Measurements from ENCODE around the gene CCDC88C. TPM values are rescaled to one million over a fixed set of nuclear protein-coding genes. Genes with fewer than 3 reads are reported as not detected.

The CCDC88C gene
- total RNA-seq, 1 donor, result 174 TPM

DNA sequence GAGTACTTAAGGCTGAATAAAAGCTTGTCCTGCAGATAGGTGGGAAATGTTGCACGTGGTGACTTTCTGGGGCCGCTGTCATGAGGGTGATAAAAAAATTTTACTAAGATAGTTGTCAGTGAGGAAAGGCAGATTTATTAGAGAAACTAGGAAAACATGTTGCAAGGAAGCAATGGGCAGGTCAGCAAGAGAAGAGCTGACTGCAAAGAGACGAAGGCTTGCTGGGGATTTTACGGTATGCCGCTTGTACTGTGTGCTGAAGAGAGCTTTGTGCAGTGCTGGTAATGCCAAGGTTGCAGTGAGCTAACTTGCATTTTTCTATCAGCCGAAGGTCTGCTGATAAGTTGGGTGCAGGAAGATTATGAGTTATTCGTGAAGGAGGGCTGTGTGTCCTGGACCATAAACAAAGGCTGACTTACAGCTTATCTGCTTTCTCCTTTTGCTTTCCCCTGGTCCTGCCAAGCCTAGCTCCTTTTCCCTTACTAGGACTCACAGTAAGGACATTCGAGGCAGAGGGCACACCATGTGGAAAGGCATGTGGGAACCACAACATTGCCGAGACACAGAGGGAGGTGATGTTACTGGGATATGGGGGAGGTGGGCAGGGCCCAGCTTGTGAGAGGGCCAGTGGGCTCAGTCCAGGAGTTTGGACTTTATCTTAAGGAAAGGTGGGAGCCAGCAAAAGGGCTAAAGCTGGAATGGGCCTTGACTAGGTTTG, 7.4 kb upstream of the CCDC88C start:
- peaks cover 36% of the 10 kb centered on the region for H3K4me1 ChIP-seq (ENCODE audit: insufficient read depth, low read length)
- no peaks in the 10 kb centered on the region for H3K27me3 ChIP-seq (ENCODE audit: insufficient read depth, low read length)
- no peak overlapping the region for H3K4me3 ChIP-seq (ENCODE audit: low read length)
- no peaks in the 10 kb centered on the region for H3K9me3 ChIP-seq (ENCODE audit: low read depth, low read length)

DNA sequence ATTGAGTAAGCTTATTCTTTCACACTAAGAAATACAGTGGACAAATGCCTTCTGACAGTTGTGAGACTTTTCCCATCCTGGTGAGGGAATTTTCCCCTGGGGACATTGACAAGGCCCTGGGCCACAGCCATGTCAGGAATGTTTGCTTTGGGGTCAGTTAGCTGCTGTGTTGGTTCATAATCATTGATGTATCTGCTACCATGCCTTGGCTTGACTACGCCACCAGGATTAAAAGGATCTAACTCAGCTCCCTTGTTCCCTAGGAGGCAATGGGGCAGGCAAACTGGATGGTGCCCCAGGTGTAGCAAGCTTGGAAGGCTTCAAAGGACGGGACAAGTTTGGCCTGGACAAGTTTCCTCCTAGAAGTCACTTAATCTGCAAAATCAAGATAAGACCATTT, 3.1 kb upstream of the CCDC88C start:
- Histone ChIP-seq H3K27me3 (ENCODE audit: insufficient read depth, low read length) (no peaks in the 10 kb centered on the region), H3K9me3 (ENCODE audit: low read depth, low read length) (no peaks in the 10 kb centered on the region), H3K4me1 (ENCODE audit: insufficient read depth, low read length) (peaks cover 52% of the 10 kb centered on the region), H3K4me3 (ENCODE audit: low read length) (no peak overlapping the region)

DNA sequence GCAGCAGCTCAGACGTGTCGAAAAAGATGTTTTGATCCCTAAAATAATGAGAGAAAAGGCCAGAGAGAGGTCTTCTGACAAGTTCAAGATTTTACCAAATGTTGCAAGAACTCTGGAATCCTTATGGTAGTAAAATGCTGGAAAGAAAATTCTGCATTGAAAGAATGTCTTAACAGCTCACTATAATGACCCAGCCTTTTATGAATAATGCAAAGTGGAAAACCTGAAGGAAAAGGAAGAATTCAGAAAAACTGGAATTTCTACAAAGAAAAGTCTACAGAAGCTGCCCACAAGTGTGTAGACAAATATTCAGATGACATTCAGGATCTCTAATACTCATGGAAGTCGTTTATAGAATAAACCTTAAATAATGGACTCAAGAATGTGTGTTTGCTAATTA, 1.8 kb upstream of the CCDC88C start:
- Histone ChIP-seq H3K27me3 (ENCODE audit: insufficient read depth, low read length) (no peaks in the 10 kb centered on the region), H3K4me3 (ENCODE audit: low read length) (no peak overlapping the region), H3K9me3 (ENCODE audit: low read depth, low read length) (no peaks in the 10 kb centered on the region), H3K4me1 (ENCODE audit: insufficient read depth, low read length) (peaks cover 55% of the 10 kb centered on the region)

- Histone ChIP-seq H3K27me3 (ENCODE audit: insufficient read depth, low read length) (no peaks in the 10 kb centered on the region), H3K4me3 (ENCODE audit: low read length) (peak overlapping the region; percentile 95), H3K4me1 (ENCODE audit: insufficient read depth, low read length) (peaks cover 60% of the 10 kb centered on the region), H3K9me3 (ENCODE audit: low read depth, low read length) (no peaks in the 10 kb centered on the region)
These were observed 1.4 kb upstream of the CCDC88C start for GRCh38 chr14:91419044-91419397.

- Histone ChIP-seq H3K4me1 (ENCODE audit: insufficient read depth, low read length) (peaks cover 65% of the 10 kb centered on the region), H3K9me3 (ENCODE audit: low read depth, low read length) (no peaks in the 10 kb centered on the region), H3K4me3 (ENCODE audit: low read length) (peak overlapping the region; percentile 95), H3K27me3 (ENCODE audit: insufficient read depth, low read length) (no peaks in the 10 kb centered on the region)
These were observed 895 bp upstream of the CCDC88C start for GRCh38 chr14:91418387-91419043.

GRCh38 chr14:91417983-91418386, 365 bp upstream of the CCDC88C start:
- peaks cover 70% of the 10 kb centered on the region for H3K4me1 ChIP-seq (ENCODE audit: insufficient read depth, low read length)
- H3K9me3 ChIP-seq (ENCODE audit: low read depth, low read length), result no peaks in the 10 kb centered on the region
- no peaks in the 10 kb centered on the region for H3K27me3 ChIP-seq (ENCODE audit: insufficient read depth, low read length)
- H3K4me3 ChIP-seq (ENCODE audit: low read length), result peak overlapping the region; percentile 95

DNA sequence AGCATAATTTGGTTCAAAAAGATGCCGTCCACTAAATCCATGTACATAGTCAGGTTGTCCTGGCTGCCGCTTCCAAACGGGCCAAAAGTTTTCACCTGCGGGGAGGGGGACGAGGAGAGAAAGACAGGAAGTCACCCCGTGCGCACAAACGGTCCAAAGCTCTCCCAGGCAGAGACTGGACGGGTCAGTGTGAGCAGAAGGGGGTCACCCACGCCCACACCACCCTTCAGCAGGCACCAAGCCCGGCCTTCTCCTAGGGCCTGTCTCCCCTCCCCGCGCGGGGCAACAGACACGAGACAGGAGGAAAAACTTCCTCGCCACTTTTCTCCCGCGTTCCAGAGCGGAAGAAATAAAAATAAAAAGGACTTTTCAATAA, 888 bp downstream of the CCDC88C start:
- H3K27me3 ChIP-seq (ENCODE audit: insufficient read depth, low read length), result no peaks in the 10 kb centered on the region
- no peaks in the 10 kb centered on the region for H3K9me3 ChIP-seq (ENCODE audit: low read depth, low read length)
- peak overlapping the region; percentile 95 for H3K4me3 ChIP-seq (ENCODE audit: low read length)
- H3K4me1 ChIP-seq (ENCODE audit: insufficient read depth, low read length), result peaks cover 78% of the 10 kb centered on the region

DNA sequence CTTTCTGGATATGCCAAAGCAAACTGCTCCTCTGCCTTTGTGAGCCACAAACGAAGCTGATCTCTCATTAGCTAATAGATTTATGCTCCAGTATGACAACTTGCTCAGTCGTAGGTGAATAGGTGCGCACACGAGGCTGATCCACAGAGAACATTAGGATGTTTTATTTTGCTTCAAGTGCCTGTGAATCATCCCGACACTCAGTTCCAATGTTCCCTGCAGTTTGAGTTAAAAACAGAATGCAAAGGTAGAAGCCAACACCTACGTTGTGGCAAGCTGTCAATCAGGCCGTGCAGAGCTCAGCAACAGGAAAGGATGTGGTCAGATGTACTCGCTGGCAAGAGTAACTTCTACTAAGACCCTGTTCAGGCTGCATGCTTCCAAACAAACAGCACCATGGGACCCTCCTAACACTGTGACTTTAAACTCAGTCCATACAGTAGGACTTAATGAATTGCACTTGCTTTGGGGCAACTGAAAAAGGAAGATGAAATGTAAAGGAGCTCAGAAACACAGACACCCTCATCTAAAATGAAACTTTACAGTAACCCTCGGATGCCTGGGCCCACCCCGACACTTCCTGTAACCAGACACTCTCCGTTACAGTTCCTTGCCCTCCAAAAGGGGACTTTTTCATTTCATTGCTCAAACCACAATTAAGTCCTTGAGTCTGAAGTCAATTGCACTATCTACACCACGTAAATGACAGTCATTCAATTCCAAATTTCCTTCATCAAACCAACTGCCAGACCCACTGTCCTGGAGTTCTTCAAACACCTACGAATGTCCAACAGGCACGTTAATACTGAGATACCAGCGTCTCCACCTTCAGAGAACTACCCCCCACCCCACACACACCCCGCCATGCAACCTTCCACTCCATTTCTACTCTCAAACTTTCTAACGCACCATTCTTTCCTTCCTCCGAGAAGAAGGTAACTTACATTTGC, 1.6 kb downstream of the CCDC88C start:
- no peaks in the 10 kb centered on the region for H3K27me3 ChIP-seq (ENCODE audit: insufficient read depth, low read length)
- peak overlapping the region; percentile 95 for H3K4me3 ChIP-seq (ENCODE audit: low read length)
- H3K9me3 ChIP-seq (ENCODE audit: low read depth, low read length), result no peaks in the 10 kb centered on the region
- H3K4me1 ChIP-seq (ENCODE audit: insufficient read depth, low read length), result peaks cover 78% of the 10 kb centered on the region

GRCh38 chr14:91414475-91414833, 3.2 kb downstream of the CCDC88C start:
- H3K4me3 ChIP-seq (ENCODE audit: low read length), result peak overlapping the region; percentile 95
- peaks cover 86% of the 10 kb centered on the region for H3K4me1 ChIP-seq (ENCODE audit: insufficient read depth, low read length)
- H3K27me3 ChIP-seq (ENCODE audit: insufficient read depth, low read length), result no peaks in the 10 kb centered on the region
- H3K9me3 ChIP-seq (ENCODE audit: low read depth, low read length), result no peaks in the 10 kb centered on the region

DNA sequence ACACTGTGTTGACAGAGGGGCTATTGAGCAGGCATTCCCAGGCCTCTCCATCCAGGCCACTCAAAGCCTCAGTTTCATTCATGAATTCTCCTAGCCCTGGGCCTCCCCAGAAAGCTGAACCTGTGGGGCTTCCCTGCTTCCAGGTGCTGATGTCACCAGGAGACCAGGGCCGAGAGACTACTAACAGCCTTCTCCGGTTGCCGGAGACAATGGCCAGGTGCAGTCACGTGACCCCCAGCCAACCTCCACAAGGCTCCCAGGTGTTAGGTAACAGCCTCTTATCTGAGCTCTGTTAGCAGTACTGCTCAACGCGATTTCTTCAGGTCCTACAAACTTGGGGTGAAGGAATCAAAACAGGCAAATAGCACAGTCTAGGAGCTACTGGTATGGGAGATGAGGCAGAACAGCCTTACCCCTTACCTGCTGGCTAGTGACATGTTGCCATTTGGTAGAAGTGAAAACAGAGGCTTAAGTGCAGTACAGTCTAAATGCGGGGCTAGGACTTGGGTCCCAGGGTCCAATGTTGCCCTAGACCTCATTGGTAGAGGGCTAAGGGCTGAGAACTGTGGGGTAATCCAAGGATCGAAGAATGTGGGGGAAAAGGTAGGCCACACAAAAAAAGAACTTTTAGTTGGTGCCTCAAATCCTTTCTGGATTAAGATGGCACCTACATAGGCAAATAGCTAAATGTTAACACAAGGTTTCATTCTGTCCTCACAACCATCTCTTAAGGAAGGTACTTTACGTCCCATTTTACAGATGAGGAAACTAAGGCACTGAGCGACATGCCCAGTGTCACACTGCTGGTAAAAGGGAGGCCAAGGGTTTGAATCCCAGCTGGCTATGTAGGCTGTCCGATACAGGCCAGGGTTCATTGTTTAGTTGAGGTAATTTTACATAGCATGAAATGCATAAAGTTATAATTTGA, 3.8 kb downstream of the CCDC88C start:
- Histone ChIP-seq H3K4me3 (ENCODE audit: low read length) (peak overlapping the region; percentile 95), H3K4me1 (ENCODE audit: insufficient read depth, low read length) (peaks cover 86% of the 10 kb centered on the region), H3K27me3 (ENCODE audit: insufficient read depth, low read length) (no peaks in the 10 kb centered on the region), H3K9me3 (ENCODE audit: low read depth, low read length) (no peaks in the 10 kb centered on the region)

- Histone ChIP-seq H3K9me3 (ENCODE audit: low read depth, low read length) (no peaks in the 10 kb centered on the region), H3K4me1 (ENCODE audit: insufficient read depth, low read length) (peaks cover 86% of the 10 kb centered on the region), H3K4me3 (ENCODE audit: low read length) (no peak overlapping the region), H3K27me3 (ENCODE audit: insufficient read depth, low read length) (no peaks in the 10 kb centered on the region)
These were observed 4.7 kb downstream of the CCDC88C start for GRCh38 chr14:91412939-91413338.

- Histone ChIP-seq H3K27me3 (ENCODE audit: insufficient read depth, low read length) (no peaks in the 10 kb centered on the region), H3K9me3 (ENCODE audit: low read depth, low read length) (no peaks in the 10 kb centered on the region), H3K4me1 (ENCODE audit: insufficient read depth, low read length) (peaks cover 98% of the 10 kb centered on the region), H3K4me3 (ENCODE audit: low read length) (no peak overlapping the region)
These were observed 6.7 kb downstream of the CCDC88C start for GRCh38 chr14:91410771-91411536.

- no peaks in the 10 kb centered on the region for H3K27me3 ChIP-seq (ENCODE audit: insufficient read depth, low read length)
- peaks cover 98% of the 10 kb centered on the region for H3K4me1 ChIP-seq (ENCODE audit: insufficient read depth, low read length)
- no peak overlapping the region for H3K4me3 ChIP-seq (ENCODE audit: low read length)
- H3K9me3 ChIP-seq (ENCODE audit: low read depth, low read length), result no peaks in the 10 kb centered on the region
These were observed 7.5 kb downstream of the CCDC88C start for GRCh38 chr14:91409928-91410718.
